GM19238 (cell line): ENCODE data around the gene CD79A.

Experiments used
- DNase-seq: peaks from one replicate; pipeline ENCODE4 v3.0.0; 2011; ENCODE audit warnings: low spot score; ENCODE audit not compliant: insufficient read length

Gene CD79A

DNA sequence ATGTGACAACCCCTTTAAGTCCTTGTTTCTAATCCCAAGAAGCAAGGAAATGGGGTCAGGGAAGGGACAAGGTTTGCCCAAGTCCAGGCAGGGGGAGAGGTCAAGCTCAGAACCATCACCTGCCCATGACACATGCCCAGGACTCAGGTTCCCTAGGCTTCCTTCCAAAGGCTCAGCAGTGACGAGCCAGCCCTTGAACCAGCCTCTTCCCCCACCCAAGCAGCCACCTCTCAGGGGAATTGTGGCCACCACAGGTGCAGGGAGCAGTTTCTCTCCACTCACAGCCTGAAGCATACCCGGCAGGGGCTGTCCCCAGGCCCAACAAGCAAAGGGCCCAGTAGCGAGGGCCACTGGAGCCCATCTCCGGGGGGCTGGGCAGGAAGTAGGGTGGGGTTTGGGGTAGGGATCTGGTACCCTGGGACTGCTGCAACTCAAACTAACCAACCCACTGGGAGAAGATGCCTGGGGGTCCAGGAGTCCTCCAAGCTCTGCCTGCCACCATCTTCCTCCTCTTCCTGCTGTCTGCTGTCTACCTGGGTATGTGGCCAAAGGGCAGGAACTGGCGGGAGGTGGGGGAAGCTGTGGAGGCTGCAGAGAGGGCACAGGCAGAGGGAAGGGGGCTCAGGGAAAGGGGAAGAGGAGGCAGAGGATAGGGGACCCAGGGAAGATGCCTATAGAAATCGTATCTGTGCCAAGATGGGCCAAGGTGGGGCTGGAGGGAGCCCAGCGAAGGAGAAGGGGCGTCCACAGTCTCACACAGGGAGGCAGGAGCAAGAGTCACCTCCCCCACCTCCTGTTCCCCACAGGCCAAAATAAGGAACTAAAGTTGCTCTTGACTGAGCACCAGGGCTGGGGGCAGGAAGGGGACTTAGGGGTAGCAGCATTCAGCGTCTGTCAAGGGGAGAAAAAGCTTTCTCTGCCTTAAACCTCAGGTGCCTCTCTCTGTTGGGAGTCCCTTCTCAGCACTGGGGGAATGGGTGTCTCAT lies at the start of gene CD79A:
Gene CD79A (plus strand): TSS at position 433 of the 986 bp plus-strand sequence. CDS start 26 bp downstream, at position 459.
- peak; percentile 76 for DNase-seq

DNA sequence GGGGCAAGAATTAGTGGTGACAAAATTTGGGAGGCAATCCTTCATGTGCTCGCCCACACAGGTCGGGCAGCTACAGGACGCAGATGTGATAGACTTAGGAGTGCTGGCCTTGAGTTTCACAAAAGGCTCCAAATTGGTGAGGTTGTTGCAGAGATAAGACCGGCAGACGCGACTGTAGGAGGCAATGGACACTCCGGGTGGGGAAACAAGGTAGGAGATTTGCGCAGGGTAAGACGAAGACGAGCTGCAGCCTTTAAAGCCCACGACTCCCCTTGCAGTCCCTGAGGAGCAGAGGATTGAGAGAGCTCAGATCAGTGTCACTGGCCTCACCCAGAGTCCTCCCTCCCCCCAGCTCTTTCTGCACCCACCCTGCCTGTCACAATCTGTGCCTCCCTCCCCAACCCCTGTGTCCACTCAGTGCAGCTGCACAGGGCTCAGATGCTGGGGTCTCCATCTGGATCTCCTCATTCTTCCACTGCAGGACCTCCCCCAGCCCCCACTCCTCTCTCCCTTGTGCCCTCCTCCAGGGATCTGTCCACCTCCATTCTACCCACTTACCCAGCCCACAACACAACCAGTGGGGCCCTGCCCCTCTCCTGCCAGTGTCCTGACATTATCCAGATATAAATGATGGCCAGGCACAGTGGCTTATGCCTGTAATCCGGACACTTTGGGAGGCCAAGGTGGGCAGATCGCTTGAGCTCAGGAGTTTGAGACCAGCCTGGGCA lies 38.9 kb upstream of the CD79A start:
- DNase-seq: no peak

DNA sequence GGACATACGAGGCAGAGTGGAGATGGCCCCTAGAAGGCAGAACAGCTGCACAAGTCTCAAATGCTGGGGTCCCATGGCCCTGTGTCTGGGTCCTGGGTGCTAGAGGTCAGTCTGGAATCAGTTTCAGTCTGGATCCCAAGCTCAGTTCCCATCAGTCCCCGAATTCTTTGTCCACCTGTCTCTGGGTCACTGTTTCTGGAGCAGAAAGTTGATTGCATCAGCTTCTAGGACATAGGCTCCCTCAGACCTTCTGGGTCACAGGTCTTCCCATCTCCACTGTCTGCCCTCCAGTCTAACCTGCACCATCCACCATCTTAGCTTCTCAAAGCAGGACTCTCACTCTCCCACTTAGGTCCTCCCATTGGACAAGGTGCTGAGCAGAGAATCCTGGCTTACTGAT lies 37.9 kb upstream of the CD79A start:
- DNase-seq: no peak

DNA sequence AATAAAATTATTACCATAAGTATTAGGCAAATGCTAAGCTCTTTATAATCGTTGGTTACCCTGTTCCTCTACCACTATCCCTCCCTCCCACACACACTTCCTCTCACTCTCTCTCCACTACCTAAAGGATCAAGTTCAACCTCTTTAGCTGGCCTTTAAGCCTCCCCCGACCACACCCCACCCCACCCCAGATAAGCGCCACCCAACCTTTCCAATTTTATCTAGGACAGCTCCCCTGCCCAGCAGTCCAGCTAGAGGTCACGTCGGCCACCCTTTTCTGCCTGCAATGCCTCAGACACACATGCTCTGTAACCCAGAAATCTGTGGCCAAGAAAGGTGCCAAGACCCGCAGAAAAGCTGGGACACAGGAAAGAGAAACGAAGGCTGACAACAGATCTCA lies 33.7 kb upstream of the CD79A start:
- DNase-seq: no peak

DNA sequence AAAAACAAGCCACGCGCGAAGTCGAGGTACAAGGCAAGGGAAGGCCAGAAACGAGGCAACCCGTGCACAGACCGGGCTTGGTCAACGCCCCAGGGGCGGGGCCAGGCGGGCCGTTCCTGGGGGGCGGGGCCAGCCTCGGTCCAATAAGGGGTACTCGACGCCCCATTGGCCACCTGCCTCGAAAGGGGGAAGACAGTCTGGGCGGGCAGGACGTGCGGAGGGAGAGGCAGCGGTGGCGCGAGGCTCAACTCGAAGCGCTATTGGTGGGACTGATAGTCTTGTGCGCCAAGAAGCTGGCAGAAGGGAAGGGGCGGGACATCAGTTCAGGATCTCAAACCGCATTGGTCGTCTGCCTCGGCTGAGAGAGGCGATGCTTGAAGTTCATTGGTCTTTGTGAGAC lies 32.5 kb upstream of the CD79A start, which contains the start of gene LYPD4:
Gene LYPD4 (minus strand): TSS at position 83 of the 400 bp plus-strand sequence. CDS start 5,398 bp downstream, outside the sequence.
- DNase-seq: no peak

GRCh38 chr19:41845001-41845050 lies 32.3 kb upstream of the CD79A start, which contains the start of gene DMRTC2:
DMRTC2 (plus strand) TSS chr19:41845042; CDS start chr19:41847429, 2,387 bp downstream.
- no peak for DNase-seq

DNA sequence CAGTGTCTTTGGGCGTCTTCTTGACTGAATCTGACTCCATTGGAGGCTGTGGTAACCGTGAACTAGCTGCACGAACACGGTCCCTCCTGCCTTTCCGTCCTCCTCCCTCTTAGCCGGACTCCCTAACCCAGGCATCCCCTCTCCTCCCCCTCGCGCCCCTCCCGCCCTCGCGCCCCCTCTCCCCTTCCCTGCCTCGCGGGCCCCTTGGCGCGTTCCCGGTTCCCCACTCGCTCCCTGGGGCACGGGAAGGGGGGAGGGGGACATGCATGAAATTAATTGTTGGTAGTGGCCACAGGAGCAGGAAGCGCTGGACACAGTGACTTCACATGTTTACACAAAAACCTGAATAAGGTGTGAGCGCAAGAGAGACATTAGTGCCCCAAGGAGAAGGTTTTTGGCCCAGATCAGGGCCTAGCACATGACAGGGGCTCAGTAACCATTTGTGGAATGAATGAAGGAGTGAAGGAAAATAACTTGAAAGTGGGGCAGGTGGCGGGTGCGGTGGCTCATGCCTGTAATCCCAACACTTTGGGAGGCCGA lies 32.0 kb upstream of the CD79A start:
- DNase-seq: no peak

DNA sequence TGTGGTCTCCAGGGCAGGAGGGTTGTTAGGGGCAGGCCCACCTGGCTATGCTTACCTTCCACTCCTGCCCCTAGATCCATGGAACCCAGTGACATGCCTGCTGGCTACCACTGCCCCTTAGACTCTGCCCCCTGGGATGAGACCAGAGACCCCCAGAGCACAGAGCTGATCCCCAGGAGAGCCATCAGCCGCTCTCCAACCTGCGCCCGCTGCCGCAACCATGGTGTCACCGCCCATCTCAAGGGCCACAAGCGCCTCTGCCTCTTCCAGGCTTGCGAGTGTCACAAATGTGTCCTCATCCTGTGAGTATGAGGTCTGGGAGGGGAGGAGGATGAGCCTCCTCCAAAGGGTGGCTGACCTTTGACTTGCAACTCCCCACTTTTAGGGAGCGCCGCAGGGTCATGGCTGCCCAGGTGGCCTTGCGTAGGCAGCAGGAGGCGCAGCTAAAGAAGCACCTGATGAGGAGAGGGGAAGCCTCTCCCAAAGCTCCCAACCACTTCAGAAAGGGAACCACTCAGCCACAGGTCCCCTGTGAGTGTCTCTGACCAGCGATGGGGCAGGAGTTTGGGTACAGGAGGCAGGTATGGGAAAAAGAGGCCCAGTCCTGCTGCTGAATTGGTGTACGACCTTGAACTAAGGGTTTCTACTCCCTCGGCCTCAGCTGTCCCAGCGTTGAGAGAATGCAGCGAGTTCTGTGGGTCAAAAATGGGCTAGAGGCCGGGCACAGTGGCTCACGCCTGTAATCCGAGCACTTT lies 29.6 kb upstream of the CD79A start:
- DNase-seq: no peak

GRCh38 chr19:41848666-41849065 lies 28.4 kb upstream of the CD79A start:
- no peak for DNase-seq

DNA sequence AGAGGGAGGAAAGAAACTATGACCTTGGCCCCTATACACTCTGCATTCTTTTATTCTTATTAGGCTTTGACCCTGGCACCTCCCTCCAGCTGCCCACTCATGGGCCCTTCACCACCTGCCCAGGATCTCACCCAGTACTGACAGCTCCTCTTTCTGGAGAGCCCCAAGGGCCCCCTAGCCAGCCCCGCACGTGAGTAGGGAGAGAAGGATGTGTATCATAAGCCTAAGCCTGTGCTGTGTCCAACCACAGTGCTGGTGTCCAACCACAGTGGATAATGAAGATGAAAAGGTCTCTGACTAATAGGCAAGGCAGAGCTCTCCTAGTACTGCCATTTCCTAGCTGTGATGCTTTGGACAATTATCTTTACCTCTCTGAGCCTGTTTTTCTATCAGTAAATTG lies 28.0 kb upstream of the CD79A start:
- DNase-seq: no peak

- DNase-seq: no peak
These were observed 26.7 kb upstream of the CD79A start for GRCh38 chr19:41850381-41850780.

- DNase-seq: no peak
These were observed 25.6 kb upstream of the CD79A start for GRCh38 chr19:41851456-41851855.

DNA sequence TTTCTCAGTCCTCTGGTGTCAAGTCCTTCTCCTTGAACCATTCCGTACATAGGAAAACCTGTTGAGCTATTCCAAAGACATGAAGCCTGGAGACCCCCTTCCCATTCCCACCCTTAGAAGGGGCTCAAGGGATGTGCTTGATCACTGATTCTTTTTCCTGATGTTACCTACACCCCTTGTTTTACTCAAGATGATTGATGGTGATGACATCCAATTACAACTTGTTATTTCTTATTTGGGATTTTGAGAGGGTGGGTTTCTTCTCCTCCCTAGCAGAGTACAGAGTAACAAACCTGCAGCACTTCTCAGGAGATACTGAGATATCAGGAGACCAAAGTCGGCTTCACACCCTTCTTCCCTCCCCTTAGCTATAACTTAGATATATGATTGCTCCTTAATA lies 23.7 kb upstream of the CD79A start:
- no peak for DNase-seq

DNA sequence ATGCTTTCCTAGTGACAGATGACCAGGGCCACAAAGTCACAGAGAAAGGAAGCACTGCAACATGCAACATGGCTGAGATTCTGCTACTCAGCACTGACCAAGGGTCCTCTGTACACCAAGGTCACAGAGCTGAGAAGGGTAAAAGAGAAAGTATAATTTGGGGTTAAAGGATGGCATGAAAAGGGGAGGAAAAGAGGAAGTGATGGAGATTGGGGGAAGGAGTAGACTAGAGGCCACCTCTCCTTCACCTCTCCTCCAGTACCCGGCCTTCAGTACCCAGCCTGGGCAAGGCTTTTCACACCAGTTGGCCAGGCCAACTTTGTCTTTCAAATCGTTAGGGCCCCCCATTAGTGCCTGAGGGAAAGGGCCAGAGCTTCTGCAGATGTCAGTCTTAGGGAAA lies 23.3 kb upstream of the CD79A start:
- no peak for DNase-seq

DNA sequence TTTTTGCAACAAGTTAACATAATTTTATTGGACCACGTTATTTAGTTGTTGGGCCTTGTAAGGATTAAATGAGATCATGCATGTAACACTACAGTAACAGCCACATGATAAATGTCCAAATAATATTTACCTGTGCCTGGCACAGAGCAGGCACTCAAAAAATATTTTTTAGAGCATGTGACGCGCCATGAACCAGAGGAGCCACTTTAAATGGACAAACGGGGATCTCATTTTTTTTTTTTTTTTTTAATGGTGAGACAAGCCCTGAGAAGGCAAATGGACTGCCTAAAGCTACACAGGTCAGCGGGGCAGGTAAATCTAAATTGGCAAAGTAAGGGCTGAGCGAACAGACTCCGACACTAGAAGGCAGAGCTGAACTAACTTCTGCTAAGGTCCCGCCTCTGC lies 17.9 kb upstream of the CD79A start:
- DNase-seq: no peak

DNA sequence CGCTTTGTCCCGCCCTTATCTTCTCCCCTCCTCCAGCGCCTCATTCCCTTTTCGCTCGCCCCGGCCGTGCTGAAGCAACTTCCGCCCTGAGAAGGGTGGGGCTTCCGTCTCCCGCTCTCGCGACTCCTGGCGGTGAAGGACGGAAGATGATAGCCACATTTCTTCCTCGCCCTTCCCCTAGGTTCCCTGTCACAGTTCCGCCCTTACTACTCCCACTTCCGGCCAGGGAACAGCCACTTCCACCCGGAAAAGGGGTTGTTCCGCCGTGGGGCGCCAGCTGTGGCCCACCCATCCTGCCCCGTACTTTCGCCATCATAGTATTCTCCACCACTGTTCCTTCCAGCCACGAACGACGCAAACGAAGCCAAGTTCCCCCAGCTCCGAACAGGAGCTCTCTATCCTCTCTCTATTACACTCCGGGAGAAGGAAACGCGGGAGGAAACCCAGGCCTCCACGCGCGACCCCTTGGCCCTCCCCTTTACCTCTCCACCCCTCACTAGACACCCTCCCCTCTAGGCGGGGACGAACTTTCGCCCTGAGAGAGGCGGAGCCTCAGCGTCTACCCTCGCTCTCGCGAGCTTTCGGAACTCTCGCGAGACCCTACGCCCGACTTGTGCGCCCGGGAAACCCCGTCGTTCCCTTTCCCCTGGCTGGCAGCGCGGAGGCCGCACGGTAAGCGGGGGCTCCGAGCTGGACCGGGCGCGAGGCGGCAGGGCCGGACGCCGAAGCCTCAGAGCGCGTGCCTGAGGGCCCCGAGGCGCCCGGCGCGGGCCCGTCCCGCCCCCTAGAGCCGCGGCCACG lies 17.3 kb upstream of the CD79A start, which contains the start of gene RPS19:
Gene RPS19 (plus strand): TSS at position 638 of the 801 bp plus-strand sequence. CDS start 520 bp downstream, outside the sequence.
- DNase-seq: peak; percentile 94

- DNase-seq: no peak
These were observed 16.5 kb upstream of the CD79A start for GRCh38 chr19:41860419-41861115.

- no peak for DNase-seq
These were observed 15.8 kb upstream of the CD79A start for GRCh38 chr19:41861116-41861768.

GRCh38 chr19:41861846-41862245 lies 15.2 kb upstream of the CD79A start:
- DNase-seq: no peak
